C4-2B (cell line): ENCODE measurements around the gene SGK1.
"Not testable (repeated sequence)": the region's sequence is repeated elsewhere in the genome, so short reads cannot be mapped to it uniquely, and the experiment has no call there.

Experiments
- H3K27ac ChIP-seq: fragments of 450-650 bp; 2 replicates; pipeline ENCODE4 v1.5.1; 2017
- ZFX ChIP-seq: fragments of 450-650 bp; IDR thresholded peaks from 2 replicates; pipeline ENCODE4 v1.6.1; 2017
- TF ChIP-seq, protein P1 (sequence below): fragments of 450-650 bp; conservative IDR thresholded peaks from 2 replicates; pipeline ENCODE4 v1.5.1; 2017; ENCODE audit warnings: mild to moderate bottlenecking

Gene SGK1

DNA sequence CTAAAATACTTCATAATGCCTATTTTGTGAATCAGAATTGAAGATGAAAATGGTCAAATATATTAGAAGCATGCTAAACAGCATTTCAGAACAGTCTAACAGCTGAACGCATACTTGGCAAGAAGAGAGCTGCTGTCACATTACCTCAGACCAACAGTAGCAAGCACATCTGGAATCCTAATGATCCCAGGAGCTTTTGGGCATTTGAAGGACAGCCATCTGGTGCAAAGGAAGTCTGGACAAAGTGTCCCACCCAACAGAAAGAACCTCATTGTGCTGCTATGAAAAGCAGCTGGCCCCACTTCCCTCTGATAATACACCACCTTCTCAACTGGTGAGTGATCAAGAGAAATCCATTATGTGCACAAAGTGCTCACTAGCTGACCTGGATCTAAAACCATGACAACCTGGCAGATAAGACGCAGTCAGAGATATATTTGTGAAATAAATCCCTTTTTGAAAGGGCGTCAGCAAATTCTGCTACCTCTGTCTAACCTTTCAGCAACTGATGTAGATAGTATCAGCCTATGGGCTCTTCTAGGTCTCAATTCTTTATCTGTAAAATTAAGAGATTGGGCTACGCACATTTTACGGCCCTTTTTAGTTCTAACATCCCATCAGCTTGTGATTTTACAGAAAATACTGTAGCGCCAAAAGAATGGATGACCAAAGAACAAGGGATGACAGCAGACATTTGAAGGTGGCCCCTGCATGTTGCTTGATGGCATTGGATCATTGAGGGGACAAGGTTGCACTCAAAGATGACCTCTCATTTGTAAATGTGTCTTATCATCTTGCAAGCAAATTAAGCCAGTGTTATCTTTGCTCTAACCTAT lies 78.7 kb downstream of the SGK1 start:
- TF ChIP-seq, protein P1, sequence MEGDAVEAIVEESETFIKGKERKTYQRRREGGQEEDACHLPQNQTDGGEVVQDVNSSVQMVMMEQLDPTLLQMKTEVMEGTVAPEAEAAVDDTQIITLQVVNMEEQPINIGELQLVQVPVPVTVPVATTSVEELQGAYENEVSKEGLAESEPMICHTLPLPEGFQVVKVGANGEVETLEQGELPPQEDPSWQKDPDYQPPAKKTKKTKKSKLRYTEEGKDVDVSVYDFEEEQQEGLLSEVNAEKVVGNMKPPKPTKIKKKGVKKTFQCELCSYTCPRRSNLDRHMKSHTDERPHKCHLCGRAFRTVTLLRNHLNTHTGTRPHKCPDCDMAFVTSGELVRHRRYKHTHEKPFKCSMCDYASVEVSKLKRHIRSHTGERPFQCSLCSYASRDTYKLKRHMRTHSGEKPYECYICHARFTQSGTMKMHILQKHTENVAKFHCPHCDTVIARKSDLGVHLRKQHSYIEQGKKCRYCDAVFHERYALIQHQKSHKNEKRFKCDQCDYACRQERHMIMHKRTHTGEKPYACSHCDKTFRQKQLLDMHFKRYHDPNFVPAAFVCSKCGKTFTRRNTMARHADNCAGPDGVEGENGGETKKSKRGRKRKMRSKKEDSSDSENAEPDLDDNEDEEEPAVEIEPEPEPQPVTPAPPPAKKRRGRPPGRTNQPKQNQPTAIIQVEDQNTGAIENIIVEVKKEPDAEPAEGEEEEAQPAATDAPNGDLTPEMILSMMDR: no peak
- no peak for TF ChIP-seq ZFX
- H3K27ac ChIP-seq: no peak overlapping the region

DNA sequence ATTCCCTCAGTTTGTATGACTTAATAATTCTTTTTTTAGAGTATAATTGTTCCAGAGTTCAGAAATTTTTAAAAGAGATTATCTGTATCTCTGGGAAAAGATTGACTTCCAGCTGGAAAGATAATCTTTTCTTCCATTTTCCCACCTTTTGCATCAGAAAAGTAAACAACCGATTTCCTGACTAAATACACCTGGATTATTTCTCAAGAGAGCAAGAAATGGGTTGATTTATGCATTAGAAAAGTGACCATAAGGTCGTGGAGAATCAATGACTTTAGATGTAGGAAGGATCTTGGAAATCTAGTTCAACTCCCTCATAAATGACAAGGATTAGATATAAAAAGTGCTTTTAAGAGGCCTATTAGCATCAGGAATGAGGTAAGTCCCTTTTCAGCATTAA lies 79.9 kb downstream of the SGK1 start:
- H3K27ac ChIP-seq: no peak overlapping the region
- TF ChIP-seq, protein P1: no peak
- TF ChIP-seq ZFX: no peak

DNA sequence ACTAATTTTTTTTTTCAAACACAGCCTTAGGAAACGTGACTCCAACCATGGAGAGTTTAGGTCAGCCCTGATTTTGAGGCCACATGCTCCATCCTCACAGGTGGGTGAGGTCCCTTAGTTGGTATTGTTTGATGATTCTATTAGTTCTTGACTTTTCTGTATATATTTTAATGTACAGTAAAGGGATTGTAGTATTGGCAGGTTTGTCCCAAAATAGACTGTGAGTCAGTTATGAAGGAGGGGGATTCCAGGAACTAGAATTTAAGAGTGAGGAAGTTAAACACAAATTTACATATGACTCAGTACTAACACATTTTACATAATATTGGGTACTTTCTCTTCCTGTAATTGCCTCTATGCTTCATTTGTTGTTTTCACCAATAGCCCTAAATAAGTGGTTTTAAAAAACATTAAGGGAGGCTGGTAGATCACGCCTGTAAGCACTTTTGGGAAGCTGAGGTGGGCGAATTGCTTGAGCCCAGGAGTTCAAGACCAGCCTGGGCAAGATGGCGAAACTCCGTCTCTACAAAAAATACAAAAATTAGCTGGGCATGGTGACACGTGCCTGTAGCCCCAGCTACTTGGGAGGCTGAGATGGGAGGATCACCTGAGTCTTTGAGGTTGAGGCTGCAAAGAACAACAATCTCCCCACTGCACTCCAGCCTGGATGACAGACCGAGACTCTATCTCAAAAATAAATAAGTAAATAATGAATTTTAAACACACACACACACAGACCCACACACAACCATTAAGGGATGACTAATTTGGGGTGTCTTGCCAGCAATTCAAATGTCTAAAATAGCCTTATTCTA lies 81.8 kb downstream of the SGK1 start:
- no peak overlapping the region for H3K27ac ChIP-seq
- TF ChIP-seq, protein P1: no peak
- TF ChIP-seq ZFX: no peak

DNA sequence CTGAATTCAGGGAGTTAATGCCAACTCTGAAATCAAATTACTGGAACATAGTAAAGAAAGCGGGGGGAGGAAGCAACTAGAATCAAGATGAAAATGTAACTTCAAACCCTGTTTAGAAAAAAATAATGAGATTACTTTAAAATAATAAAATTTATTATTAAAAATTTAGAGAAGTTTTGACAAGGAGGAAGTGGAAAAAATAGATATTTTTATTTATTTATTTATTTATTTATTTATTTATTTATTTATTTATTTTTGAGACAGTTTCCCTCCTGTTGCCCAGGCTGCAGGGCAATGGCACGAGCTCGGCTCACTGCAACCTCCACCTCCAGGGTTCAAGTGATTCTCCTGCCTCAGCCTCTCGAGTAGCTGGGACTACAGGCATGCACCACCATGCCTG lies 82.6 kb downstream of the SGK1 start:
- not testable (repeated sequence) for H3K27ac ChIP-seq

DNA sequence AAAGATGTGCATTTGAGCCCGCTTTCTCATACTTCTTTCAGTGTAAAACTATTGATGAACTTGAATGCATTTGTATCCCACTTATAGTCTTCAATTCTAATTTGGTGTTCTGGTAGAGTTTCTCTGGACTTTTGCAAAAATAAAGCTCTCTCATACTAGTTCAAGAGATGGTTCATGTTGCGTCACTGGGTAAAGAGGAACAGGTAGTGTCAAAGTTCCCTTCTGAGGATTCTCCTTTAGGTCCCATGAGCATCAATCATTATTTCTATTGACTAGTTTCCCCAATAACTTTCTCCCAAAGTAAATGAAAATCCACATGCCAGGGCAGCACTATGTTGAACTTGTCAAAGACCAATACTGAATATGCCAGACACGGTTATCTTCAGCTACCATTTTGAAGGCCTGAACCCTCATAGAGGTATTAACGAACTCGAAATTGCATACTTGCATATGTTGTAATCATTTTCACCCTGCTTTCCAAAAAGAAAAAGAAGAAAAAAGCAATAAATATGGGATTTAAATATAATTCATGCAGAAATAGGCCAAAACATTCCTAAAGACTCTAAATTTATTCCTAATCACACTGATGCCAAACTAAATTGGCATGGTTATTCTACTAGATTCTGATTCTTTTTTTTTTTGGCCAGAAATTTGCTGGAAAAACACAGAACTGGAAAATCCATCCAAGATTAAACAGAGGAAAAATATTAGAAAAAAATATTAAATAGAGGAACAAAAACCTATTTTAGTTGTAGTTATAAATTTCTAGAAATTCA lies 84.5 kb downstream of the SGK1 start:
- TF ChIP-seq ZFX: no peak
- TF ChIP-seq, protein P1: no peak
- H3K27ac ChIP-seq: no peak overlapping the region

DNA sequence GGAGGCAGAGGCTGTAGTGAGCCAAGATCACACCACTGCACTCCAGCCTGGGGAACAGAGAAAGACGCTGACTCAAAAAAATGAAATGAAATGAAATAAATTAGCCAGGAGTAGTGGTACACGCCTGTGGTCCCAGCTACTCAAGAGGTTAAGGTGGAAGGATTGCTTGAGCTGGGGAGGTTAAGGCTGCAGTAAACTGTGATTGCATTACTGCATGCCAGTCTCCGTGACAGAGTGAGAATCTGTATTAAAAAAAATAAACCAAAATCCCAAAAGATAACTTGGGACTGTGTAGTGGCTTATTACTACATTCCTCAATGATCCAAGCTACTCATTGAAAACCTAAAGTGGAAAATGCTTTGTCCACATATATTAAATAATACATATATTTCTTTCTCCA lies 87.0 kb downstream of the SGK1 start:
- TF ChIP-seq, protein P1: no peak
- TF ChIP-seq ZFX: no peak
- H3K27ac ChIP-seq: no peak overlapping the region

DNA sequence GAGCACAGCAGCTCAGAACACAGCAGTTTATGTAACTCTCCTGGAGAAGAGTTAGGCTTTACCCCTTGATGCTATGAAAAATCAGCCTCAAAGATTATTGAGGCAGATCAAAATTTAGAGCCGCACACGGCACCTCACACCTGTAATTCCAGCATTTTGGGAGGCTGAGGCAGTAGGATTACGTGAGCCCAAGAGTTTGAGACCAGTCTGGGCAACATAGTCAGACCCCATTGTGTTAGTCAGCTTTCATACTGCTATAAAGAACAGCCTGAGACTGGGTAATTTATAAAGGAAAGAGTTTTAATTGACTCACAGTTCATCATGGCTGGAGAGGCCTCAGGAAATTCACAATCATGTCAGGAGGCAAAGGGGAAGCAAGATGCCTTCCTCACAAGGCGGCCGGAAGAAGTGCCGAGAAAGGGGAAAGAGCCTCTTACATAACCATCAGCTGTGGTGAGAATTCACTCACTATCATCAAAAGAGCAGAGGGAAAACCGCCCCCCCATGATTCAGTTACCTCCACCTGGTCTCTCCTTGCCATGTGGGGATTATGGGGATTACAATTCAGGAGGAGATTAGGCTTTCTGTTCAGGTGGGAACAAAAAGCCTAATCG lies 87.7 kb downstream of the SGK1 start:
- H3K27ac ChIP-seq: no peak overlapping the region
- TF ChIP-seq, protein P1: no peak
- TF ChIP-seq ZFX: no peak
